Hematopoietic multipotent progenitor cell treated with erythropoietin and hydrocortisone succinate and interleukin-3 and kit ligand, for 15 days (in vitro differentiated cells): ENCODE measurements around the gene VILL.
"Not testable (repeated sequence)": the region's sequence is repeated elsewhere in the genome, so short reads cannot be mapped to it uniquely, and the experiment has no call there.

Experiments
- DNase-seq: peaks from one replicate; pipeline ENCODE4 v3.0.0-alpha.2; 2015; ENCODE audit warnings: low spot score

VILL gene

GRCh38 chr3:38017445-38018295 is 27.1 kb downstream of the VILL start:
- DNase-seq, result no peak

DNA sequence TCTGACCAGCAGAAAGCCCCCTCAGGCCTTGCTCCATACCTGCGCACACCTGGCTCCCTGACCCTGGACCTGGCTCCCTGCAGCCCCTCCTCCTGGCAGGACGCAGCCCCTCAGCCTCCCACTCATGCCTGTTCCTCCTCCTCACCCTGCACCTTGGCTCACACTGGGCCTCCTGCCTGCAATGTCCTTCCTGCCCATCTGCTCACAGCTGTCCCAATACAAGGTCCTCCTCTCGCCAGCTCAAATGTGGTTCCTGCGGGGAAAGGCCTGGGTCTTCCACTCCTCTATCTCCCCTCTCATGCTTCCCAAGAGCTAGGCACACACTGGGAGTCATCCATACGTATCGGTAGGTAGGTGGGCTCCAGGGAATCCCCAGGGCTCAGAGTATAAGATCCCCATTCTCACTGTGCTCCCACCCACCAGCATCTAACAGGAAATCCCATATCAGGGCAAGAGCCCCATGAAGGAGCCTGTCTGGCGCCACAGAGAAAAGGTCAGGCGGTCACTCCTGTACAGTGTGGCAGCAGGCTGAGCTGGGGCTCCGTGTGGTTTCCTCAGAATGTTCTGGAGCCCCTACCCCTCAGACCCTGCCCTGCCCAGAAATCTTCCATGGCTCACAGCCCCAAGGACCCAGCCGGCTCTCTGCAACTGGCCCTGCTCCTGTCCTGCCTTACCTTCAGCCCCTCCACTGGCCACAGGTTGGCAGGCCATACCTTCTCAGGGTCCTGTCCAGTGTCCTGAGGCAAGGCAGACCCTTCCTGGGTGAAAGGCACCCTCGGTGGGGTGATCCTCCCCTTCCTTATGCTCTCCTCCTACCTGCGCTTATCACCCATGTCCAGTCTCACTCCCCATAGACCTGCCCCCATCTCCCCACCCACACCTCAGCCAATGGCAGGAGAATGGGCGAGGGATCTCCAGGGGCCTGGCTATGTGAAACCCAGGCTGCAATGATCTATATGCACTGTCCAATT is 28.0 kb downstream of the VILL start:
- no peak for DNase-seq

GRCh38 chr3:38019658-38020341 is 29.2 kb downstream of the VILL start:
- no peak for DNase-seq

DNA sequence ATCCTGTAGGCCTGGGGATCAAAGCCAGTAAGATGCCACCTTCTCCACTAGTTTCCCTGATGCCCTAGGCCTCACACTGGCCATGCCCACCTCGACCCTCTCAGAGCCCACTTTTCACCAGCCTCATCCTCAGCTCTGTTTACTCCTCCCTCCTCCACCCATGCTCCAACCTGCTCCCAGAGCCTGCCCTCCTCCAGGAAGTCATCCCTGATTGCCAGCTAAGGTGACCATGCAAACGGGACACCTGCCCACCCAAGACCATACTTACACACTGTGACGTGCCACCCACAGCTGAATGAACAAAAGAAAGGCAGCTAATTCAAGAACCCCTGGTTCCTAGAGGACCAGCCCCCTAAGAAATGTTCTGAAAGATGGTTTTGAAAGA is 29.7 kb downstream of the VILL start:
- DNase-seq, result no peak

- no peak for DNase-seq
Measured at GRCh38 chr3:38021196-38021595, 30.6 kb downstream of the VILL start.

DNA sequence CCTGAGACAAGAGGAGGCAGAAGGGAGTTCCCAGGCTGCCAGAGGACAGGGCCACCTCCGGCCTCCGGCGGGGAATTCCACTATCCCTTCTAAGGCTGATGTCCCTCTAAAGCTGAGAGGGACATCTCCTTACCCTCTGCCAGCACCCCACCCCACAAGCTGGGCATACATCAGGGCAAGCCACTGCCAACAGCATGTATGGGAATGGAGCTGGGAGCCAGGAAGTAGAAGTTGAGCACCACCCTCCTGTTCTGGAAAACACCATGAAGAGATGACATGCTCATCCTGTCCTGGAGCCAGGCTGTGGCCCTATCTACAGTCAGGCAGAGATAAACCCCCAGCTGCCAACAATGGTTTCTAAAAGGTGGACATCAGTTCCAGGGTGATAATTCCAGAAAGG is 31.7 kb downstream of the VILL start:
- DNase-seq, result no peak

DNA sequence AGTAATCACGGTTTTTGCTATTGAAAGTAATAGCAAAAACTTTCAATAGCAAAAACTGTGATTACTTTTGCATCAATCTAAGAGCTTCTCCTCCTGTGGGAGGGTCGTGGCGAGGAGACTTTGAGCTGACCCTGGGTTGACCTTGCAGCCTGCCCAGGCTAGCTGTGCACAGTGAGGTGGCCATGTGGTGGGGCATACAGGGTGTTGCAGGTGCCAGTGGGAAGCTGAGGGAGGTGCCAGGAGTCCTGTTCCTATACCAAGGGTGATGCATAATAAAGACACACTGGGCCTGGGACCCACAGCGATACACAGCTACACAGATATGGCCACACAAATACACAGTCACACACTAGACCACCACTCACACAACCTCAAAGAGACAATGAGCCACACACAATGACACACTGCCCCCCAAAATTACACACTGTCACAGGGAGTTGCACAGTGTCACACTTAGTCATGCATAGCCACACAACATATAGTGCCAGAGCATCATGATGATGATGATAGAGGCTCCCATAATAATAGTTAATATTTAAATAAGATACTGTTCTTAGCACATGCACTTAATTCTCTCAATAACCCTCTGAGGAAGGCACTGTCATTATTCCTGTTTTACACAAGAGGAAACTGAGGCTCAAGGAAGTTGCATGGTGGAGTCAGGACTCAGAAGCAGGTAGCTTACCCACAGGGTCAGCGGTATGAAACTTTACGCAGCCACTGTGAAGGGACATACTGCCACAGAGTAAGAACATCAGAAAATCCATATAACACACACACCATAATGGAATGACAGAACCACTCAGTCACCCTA is 32.5 kb downstream of the VILL start:
- DNase-seq, result no peak

DNA sequence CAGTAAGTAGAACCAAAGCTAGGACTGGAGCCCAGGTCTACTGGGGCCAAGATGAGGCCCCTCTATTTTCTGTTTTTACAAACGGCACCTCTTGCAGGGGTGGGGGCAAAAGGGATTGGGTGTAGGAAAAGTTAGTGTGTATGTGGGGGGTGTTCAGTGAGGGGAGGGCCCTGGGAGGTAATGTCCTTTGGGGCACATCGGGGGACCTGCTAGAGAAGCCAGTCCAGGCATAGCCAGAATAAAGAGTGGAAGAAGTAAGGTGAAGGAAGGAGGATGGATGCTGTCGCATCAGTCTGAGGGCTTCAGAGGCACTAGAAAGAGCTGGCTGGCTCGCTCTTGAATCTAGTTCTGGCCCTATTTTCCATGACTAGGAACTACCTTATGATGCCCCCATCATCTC is 36.3 kb downstream of the VILL start:
- DNase-seq, result no peak

DNA sequence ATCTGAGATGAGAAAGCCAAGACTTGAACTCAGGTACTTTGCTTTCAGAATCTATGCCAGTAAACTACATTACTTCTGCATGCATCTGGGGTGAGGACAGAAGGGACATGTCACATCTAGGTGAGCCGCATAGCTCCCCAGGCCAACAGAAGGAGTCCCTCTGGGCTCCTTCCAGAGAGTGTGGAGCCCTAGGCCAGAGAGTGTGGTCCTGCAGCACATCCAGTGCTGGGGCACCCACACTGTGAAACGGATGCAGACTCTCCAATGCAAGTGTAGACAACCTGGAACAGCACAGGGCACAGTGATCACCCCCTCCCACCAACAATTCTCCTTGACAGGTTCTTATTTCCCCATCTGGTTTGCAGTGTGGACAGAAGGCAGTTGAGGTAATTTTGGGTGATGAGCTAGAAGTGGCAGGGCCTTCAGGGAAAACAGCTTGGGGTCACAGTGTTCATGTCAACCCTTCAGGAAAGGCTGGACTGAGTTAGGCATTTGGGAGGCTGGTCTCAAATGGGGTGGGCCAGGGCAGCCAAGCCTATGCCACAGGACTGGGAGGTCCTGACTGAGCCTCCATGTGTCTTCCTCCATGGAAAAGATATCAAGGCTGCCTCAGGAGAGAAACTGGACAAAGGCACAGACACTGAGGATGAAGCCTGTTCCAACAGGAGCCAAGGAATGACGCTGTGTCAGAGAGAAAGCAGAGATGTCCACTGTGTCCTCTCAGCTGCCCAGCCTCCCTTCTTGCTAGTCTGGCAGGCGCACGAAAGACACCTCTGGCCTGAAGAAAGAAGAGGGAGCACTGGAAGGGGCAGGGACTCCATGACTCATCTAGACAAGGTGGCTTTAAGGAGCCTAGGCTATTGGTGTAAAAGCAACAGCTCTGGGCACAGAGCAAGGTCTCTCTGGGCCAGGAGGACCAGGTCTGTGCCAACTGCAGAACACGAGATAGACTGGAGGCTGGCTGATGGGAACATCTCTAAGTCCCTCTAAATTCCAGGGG is 37.2 kb downstream of the VILL start:
- DNase-seq, result no peak

DNA sequence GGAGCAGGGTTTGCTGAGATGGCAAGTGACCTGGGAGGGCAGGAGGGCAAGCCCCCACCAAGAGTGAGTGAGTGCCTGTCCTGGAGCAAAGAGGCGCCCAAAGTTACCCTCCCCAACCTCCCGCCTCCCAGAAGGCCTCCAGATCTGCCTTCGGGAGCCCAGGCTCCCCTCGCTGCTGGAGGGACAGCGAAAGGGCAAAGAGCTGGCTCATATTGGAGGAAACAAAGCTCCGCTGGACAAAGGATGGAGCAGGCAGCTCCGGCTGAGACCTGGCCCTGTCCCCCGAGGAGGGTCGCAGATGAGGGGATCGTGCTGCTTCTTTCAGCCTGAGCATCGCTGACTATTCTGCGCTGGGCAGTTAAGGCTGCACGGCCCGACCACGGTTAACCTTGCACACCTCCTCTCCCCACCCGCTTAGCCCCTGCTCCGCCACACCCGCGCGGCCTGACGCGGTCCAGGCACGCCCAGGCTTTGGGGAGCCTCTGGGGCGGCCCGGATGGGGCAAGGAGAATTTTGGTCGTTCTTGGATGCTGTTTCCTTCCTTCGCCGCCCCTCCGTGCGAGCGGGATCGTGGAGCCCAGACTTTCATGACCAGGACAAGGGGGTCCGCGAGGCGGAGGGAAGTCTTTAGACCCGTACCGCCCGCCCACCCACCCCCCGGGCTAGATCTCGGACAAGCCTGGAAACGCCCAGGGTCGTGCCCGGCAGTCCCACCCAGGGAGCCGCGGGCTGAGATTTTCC is 38.2 kb downstream of the VILL start:
- DNase-seq, result no peak

DNA sequence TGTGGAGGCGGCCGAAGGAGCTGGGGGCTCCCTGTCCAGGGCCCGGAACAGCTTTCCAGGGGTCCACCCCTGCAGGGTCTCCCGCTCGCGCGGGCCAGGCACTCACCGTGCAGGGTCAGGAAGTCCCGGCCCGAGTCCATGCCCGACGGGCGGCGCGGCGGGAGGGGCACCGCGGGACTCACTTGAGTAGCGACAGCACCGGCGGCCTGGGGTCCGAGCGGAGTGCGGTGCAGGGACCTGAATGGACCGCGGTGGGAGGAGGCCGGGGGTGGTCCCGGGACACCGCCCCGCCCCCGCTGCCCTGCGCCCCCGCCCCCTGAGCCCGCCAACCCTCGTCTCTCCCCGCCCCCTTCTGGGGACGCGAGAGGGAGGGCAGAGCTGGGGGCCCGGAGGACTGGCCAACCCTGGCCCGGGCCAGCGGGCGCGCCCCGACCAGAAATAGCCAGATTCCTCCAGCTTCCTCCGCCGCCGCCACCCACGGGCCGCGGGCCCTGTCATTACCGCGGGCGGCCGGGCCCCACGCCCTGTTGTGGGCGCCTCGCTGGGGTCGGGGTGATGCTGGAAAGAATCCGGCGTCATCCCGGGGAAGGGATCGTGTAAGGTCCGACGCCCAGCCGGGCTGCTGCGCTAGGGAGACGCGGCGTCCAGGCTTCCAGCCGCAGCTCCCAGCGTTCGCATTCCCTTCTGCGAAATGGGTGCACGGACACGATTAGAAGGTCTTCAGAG is 39.0 kb downstream of the VILL start, which contains the start of gene PLCD1:
TSS of gene PLCD1 (minus strand) at position 243 of the 726 bp plus-strand sequence. CDS start at position 140, 103 bp downstream.
- DNase-seq, result no peak

- no peak for DNase-seq
Measured at GRCh38 chr3:38030126-38031021, 39.8 kb downstream of the VILL start.

DNA sequence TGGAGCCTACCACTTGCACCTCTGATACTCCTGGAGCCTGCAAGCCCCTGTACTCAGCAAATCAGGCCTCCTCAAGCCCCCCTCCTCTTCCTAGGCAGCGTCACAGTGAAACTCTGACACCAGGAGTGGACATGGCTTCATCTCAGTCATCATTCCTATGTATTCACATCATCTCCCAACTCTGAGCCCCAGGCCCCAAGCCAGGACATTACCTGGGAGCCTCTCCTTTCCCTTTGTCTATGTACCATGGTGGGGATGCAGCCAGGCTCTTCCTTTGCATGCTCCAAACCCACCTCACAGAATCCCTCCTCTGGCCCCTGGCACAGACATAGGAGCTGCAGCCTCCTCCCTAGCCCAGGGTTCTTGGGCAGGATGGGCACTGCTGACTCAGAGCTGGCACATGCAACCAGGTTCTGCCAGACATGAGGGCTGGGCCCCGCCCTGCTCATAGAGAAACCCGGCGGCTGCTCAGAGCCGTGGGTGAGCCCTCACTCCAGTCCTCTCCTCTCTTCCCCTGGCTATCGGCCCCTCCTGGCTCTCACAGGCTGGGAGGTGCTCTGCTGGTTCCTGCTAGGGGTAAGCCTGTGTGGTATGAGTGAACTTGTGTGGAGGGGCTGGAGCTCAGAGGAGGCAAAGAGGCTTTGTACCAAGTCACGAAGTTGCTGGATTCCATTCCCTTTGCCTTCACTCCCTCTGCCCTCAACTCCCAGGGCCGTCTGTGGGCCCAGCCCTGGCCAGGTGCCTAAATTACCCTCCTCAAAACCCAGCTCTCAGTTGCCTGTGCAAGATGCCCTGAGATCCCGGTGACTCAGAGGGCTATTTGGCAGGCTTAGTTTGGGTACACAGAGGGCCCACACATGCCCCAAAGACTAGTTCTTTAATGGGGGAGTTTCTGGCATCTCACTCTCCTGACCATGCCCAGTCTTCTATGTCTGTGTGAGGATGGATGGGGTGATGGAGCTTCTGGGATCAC is 40.7 kb downstream of the VILL start:
- no peak for DNase-seq

DNA sequence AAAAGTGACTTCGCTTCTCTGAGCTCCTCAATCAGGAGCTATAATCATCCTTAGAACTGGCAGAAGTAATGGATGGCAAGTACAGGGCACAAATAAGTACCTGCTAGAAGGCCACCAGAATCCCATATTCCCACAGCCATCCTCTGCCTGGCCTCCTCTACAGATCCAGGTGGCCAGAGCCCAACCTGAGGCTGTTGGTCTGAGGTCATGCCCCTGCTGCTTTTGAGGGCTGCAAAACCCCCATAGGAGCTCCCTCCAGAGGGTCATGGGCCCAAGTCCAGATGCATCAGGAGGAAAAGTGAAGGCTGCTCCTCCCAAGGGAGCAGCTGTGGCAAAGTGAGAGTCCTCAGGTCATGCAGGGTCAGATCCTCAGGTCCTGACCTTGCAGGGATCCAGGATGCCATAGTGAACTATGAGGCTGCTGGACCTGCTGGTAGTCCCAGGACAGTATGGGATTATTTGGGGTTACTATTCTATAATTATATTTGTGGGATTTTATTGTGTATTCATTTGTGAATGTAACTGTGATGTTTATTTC is 41.8 kb downstream of the VILL start:
- no peak for DNase-seq

DNA sequence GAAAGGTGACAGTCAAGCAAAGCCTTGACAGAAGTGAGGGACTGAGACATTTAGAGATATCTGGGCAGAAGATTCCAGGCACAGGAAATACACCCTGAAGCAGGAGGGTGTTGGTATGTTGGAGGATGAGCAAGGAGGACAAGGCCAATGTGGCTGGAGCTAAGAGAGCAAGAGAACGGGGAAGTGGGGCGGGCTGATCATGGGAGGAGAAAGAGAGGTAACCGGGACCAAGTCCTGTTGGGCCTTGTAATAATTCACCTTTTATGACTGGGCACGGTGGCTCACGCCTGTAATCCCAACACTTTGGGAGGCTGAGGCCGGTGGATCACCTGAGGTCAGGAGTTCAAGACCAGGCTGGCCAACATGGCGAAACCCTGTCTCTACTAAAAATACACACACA is 43.0 kb downstream of the VILL start:
- DNase-seq, result not testable (repeated sequence)

GRCh38 chr3:38034335-38034734 is 43.7 kb downstream of the VILL start:
- DNase-seq, result not testable (repeated sequence)
